K562 (cell line): ENCODE measurements around the gene TRMT1. TPM values are rescaled to one million over a fixed set of nuclear protein-coding genes. Genes with fewer than 3 reads are reported as not detected.

Experiments used
- ASH1L ChIP-seq: fragments of 450-650 bp; IDR thresholded peaks from 2 replicates; pipeline ENCODE4 v1.6.1; 2018; ENCODE audit warnings: borderline replicate concordance, mild to moderate bottlenecking, low read depth; ENCODE audit not compliant: partially characterized antibody
- SPI1 ChIP-seq: IDR thresholded peaks from 2 replicates; pipeline ENCODE4 v1.6.1; 2011; ENCODE audit warnings: low read depth, low read length, control low read depth, borderline replicate concordance
- TSC22D4 ChIP-seq: fragments of 450-650 bp; IDR thresholded peaks from 2 replicates; pipeline ENCODE4 v1.6.1; 2016; ENCODE audit warnings: missing genetic modification characterization, missing biosample characterization, control low read depth
- ZBTB40 ChIP-seq, 2 experiments: fragments of 450-650 bp in 1 of 2; sonication (generic) in 1 of 2; formaldehyde crosslinking in 1 of 2; IDR thresholded peaks; 2 replicates each; pipeline versions ENCODE4 v1.7.1 to v1.9.0; 2016 to 2022; ENCODE audit warnings: inconsistent platforms in 1 of 2, mild to moderate bottlenecking in 1 of 2, missing genetic modification reagents in 1 of 2
- ZNF239 ChIP-seq: fragments of 250-450 bp; sonication (Bioruptor Pico); IDR thresholded peaks from 2 replicates; pipeline ENCODE4 v1.4.0; 2020; ENCODE audit warnings: mild to moderate bottlenecking
- ZNF347 ChIP-seq: fragments of 450-650 bp; formaldehyde crosslinking; IDR thresholded peaks from 2 replicates; pipeline ENCODE4 v1.4.0; 2020; ENCODE audit warnings: low read depth, mild to moderate bottlenecking, moderate library complexity
- ZNF609 ChIP-seq: sonication (generic); formaldehyde crosslinking; IDR thresholded peaks from 2 replicates; pipeline ENCODE4 v1.8.1; 2023; ENCODE audit warnings: missing genetic modification reagents, mild to moderate bottlenecking, borderline replicate concordance
- polyA plus RNA-seq, 8 experiments: library from polyadenylated mRNA; depleted of rRNA in 4 of 8; stranded (reverse) in 5 of 8; unstranded in 3 of 8; fragments of >200 nt; fragmentation: Nextera tagmentation in 2 of 8; fragmentation: Illumina TruSeq in 1 of 8; extraction: Ambion mirVana in 2 of 8; extraction: Trizol in 1 of 8; gene quantifications; 2 replicates each; pipeline versions ENCODE4 v1.2.1 to v1.2.3, GENCODE V29; 2011 to 2014; ENCODE audit warnings: inconsistent platforms in 1 of 8, missing spikeins in 1 of 8
- total RNA-seq, 7 experiments: library from RNA; depleted of rRNA in 6 of 7; stranded (reverse); fragments of >200 nt in 6 of 7; fragmentation: Illumina TruSeq in 2 of 7; extraction: Trizol in 2 of 7; gene quantifications; 2 replicates each; pipeline versions ENCODE4 v1.2.1 to v1.2.3, GENCODE V29; 2011 to 2021; ENCODE audit warnings: low replicate concordance in 1 of 7
- TF ChIP-seq, protein P1 (sequence below): fragments of 250-450 bp; sonication (Bioruptor Pico); IDR thresholded peaks from 2 replicates; pipeline ENCODE4 v1.8.0; 2022; ENCODE audit warnings: moderate library complexity, mild to moderate bottlenecking, inconsistent platforms
- TF ChIP-seq, protein P2 (sequence below): fragments of 250-450 bp; sonication (Bioruptor Pico); IDR thresholded peaks from 2 replicates; pipeline ENCODE4 v1.4.0; 2020; ENCODE audit warnings: mild to moderate bottlenecking

The TRMT1 gene
- total and polyA plus RNA-seq, 9 of the 15 experiments (the other 6 are each of a cell fraction or from before 2014, with no cell fraction given) = 5.8 to 158 (median 54.3) TPM

- TF ChIP-seq, protein P1, sequence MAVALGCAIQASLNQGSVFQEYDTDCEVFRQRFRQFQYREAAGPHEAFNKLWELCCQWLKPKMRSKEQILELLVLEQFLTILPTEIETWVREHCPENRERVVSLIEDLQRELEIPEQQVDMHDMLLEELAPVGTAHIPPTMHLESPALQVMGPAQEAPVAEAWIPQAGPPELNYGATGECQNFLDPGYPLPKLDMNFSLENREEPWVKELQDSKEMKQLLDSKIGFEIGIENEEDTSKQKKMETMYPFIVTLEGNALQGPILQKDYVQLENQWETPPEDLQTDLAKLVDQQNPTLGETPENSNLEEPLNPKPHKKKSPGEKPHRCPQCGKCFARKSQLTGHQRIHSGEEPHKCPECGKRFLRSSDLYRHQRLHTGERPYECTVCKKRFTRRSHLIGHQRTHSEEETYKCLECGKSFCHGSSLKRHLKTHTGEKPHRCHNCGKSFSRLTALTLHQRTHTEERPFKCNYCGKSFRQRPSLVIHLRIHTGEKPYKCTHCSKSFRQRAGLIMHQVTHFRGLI (CRISPR knock-in tag) = no peak
- no peak for TF ChIP-seq TSC22D4
- TF ChIP-seq ZNF239 (CRISPR knock-in tag) = no peak
- TF ChIP-seq ZBTB40 (IDR thresholded peaks at IDR 0.05) = no peak
- TF ChIP-seq ZBTB40 (CRISPR knock-in tag; IDR thresholded peaks at IDR 0.05) = no peak
- TF ChIP-seq ZNF347 (CRISPR knock-in tag) = no peak
- TF ChIP-seq ASH1L = no peak
- TF ChIP-seq SPI1 = no peak
- TF ChIP-seq, protein P2, sequence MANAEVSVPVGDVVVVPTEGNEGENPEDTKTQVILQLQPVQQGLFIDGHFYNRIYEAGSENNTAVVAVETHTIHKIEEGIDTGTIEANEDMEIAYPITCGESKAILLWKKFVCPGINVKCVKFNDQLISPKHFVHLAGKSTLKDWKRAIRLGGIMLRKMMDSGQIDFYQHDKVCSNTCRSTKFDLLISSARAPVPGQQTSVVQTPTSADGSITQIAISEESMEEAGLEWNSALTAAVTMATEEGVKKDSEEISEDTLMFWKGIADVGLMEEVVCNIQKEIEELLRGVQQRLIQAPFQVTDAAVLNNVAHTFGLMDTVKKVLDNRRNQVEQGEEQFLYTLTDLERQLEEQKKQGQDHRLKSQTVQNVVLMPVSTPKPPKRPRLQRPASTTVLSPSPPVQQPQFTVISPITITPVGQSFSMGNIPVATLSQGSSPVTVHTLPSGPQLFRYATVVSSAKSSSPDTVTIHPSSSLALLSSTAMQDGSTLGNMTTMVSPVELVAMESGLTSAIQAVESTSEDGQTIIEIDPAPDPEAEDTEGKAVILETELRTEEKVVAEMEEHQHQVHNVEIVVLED = no peak
- no peak for TF ChIP-seq ZNF609 (CRISPR knock-in tag)
Observed at GRCh38 chr19:13152356-13152973, 35.9 kb upstream of the TRMT1 start (continued).
